Hepatocyte (in vitro differentiated cells): ENCODE data around the gene HOXB4. TPM values are rescaled to one million over a fixed set of nuclear protein-coding genes. Genes with fewer than 3 reads are reported as not detected.
"Not testable (repeated sequence)": the region's sequence is repeated elsewhere in the genome, so short reads cannot be mapped to it uniquely, and the experiment has no call there.

Experiments used
- DNase-seq: peaks from one replicate; pipeline ENCODE4 v3.0.0-alpha.2; 2016; ENCODE audit warnings: low spot score
- H2AFZ ChIP-seq: fragments of 200-600 bp; sonication (generic); 2 replicates; pipeline ENCODE4 v1.6.0; 2016; ENCODE audit warnings: antibody characterized with exemption, mild to moderate bottlenecking
- H3K27ac ChIP-seq: fragments of 200-600 bp; sonication (generic); 2 replicates; pipeline ENCODE4 v1.5.1; 2016; ENCODE audit warnings: mild to moderate bottlenecking
- H3K27me3 ChIP-seq: fragments of 200-600 bp; sonication (generic); 2 replicates; pipeline ENCODE4 v1.6.1; 2016
- H3K36me3 ChIP-seq: fragments of 200-600 bp; sonication (generic); replicated peaks from 2 replicates; pipeline ENCODE4 v1.5.1; 2016; ENCODE audit warnings: low read depth; ENCODE audit not compliant: insufficient read depth
- H3K4me1 ChIP-seq: fragments of 200-600 bp; sonication (generic); 2 replicates; pipeline ENCODE4 v1.5.1; 2016; ENCODE audit warnings: mild to moderate bottlenecking, moderate library complexity; ENCODE audit not compliant: insufficient read depth
- H3K4me2 ChIP-seq: fragments of 200-600 bp; sonication (generic); 2 replicates; pipeline ENCODE4 v1.6.0; 2016
- H3K4me3 ChIP-seq: fragments of 200-600 bp; sonication (generic); 2 replicates; pipeline ENCODE4 v1.5.1; 2016; ENCODE audit warnings: mild to moderate bottlenecking
- H3K79me2 ChIP-seq: fragments of 200-600 bp; sonication (generic); 2 replicates; pipeline ENCODE4 v1.6.0; 2017; ENCODE audit warnings: mild to moderate bottlenecking
- H3K9me2 ChIP-seq: fragments of 200-600 bp; sonication (generic); replicated peaks from 2 replicates; pipeline ENCODE4 v1.6.0; 2017; ENCODE audit warnings: mild to moderate bottlenecking; ENCODE audit not compliant: insufficient read depth
- H3K9me3 ChIP-seq: fragments of 200-600 bp; sonication (generic); 2 replicates; pipeline ENCODE4 v1.5.1; 2016; ENCODE audit warnings: low read depth, mild to moderate bottlenecking
- H4K20me1 ChIP-seq: fragments of 200-600 bp; sonication (generic); 2 replicates; pipeline ENCODE4 v1.6.0; 2016; ENCODE audit warnings: mild to moderate bottlenecking; ENCODE audit not compliant: insufficient read depth, poor library complexity, severe bottlenecking
- CTCF ChIP-seq: fragments of 200-600 bp; sonication (generic); IDR thresholded peaks from 2 replicates; pipeline ENCODE4 v1.5.1; 2016; ENCODE audit warnings: antibody characterized with exemption, mild to moderate bottlenecking; ENCODE audit not compliant: poor library complexity
- EZH2 ChIP-seq: fragments of 200-600 bp; sonication (generic); IDR thresholded peaks from 2 replicates; pipeline ENCODE4 v1.6.1; 2016; ENCODE audit warnings: antibody characterized with exemption, mild to moderate bottlenecking, borderline replicate concordance
- EZH2phosphoT487 ChIP-seq: fragments of 200-600 bp; sonication (generic); IDR thresholded peaks from one replicate; pipeline ENCODE4 v1.6.1; 2018; ENCODE audit warnings: antibody characterized with exemption, mild to moderate bottlenecking, low read depth, moderate library complexity; ENCODE audit not compliant: unreplicated experiment, severe bottlenecking
- WGBS: methylation state at CpG from one replicate; pipeline ENCODE4 v1.1.6; 2016; ENCODE audit warnings: low lambda C conversion rate; ENCODE audit errors: missing lambda C conversion rate; 5-methylcytosine and 5-hydroxymethylcytosine counted together
- polyA plus RNA-seq: library from polyadenylated mRNA; unstranded; fragments of >200 nt; fragmentation: Nextera tagmentation; extraction: Ambion mirVana; gene quantifications from 2 replicates; pipeline ENCODE4 v1.2.1, GENCODE V29; 2016
- total RNA-seq: library from RNA; depleted of rRNA; stranded (reverse); fragments of >200 nt; gene quantifications from 2 replicates; pipeline ENCODE4 v1.2.3, GENCODE V29; 2014

HOXB4 gene
- total and polyA plus RNA-seq, 2 experiments from 2014 or later = 1.8 to 2.2 TPM

DNA sequence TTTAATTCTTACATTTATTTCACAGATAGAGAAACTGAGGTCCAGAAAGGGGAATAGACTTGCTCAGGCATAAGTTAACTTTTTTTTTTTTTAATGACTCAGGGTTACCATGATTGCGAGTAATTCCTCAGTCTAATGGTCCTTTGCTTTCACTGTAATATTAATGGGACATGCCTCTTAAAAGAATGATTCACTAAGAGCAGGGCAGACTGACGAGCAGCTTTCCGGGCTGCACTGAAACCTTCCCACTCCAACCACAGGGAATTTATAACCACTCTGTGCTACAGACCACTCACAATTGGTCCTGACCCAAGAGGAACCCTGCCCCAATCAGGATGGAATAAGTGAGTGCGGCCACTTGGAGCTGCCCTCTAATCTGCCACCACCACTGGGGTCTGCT lies 39.0 kb downstream of the HOXB4 start:
- DNase-seq = no peak
- Histone ChIP-seq H3K79me2 (peaks cover 19% of the 10 kb centered on the region), H3K4me3 (no peak overlapping the region), H3K36me3 (no peaks in the 10 kb centered on the region), H2AFZ (no peak overlapping the region), H3K9me3 (no peaks in the 10 kb centered on the region), H3K4me2 (no peak overlapping the region), H3K27me3 (peaks cover 67% of the 10 kb centered on the region), H4K20me1 (no peaks in the 10 kb centered on the region), H3K9me2 (no peaks in the 10 kb centered on the region), H3K4me1 (peaks cover 4% of the 10 kb centered on the region), H3K27ac (no peak overlapping the region)
- TF ChIP-seq EZH2 (no peak), CTCF (no peak), EZH2phosphoT487 (no peak)
- WGBS = 80% methylated on average over 4 of the region's 4 CpGs

- no peak for TF ChIP-seq EZH2phosphoT487
- no peak for TF ChIP-seq CTCF
- TF ChIP-seq EZH2 = no peak
These were observed 40.8 kb downstream of the HOXB4 start for GRCh38 chr17:48537316-48537715.

DNA sequence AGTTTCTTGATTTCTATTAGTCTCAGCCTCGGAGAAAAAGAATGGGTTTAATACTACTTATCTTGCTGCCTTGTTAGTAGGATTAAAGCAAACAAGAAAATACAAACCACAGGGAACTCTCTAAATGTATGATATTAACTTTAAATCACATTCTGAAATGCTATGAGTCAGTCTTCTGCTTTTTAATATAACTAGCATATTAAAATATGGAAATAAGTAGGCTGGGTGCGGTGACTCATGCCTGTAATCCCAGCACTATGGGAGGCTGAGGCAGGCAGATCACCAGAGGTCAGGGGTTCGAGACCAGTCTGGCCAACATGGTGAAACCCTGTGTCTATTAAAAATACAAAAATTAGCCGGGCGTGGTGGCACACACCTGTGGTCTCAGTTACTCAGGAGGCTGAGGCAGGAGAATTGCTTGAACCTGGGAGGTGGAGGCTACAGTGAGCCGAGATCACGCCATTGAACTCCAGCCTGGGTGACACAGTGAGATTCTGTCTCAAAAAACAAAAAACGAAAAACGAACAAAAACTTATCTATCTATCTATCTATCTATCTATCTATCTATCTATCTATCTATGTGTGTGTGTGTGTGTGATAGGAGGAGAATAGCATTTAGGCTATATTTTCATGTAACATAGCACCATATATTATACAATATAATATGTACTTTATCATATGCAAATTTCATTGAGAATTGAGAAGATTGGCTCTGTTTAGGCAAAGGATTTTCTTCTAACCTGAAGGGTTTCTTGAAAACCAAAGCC lies 42.2 kb downstream of the HOXB4 start:
- not testable (repeated sequence) for H3K4me2 ChIP-seq
- WGBS = 95% methylated on average over 9 of the region's 9 CpGs
- H3K27me3 ChIP-seq = peaks cover 63% of the 10 kb centered on the region

More at GRCh38 chr17:48537316-48537715, 40.8 kb downstream of the HOXB4 start:
- Histone ChIP-seq H4K20me1 (no peaks in the 10 kb centered on the region), H3K27me3 (peaks cover 62% of the 10 kb centered on the region), H3K4me1 (peaks cover 4% of the 10 kb centered on the region), H3K79me2 (peaks cover 6% of the 10 kb centered on the region), H2AFZ (no peak overlapping the region), H3K9me3 (no peaks in the 10 kb centered on the region), H3K4me3 (no peak overlapping the region), H3K36me3 (no peaks in the 10 kb centered on the region), H3K9me2 (no peaks in the 10 kb centered on the region), H3K4me2 (no peak overlapping the region), H3K27ac (no peak overlapping the region)
- 84% methylated on average over 3 of the region's 3 CpGs for WGBS
- no peak for DNase-seq

DNA sequence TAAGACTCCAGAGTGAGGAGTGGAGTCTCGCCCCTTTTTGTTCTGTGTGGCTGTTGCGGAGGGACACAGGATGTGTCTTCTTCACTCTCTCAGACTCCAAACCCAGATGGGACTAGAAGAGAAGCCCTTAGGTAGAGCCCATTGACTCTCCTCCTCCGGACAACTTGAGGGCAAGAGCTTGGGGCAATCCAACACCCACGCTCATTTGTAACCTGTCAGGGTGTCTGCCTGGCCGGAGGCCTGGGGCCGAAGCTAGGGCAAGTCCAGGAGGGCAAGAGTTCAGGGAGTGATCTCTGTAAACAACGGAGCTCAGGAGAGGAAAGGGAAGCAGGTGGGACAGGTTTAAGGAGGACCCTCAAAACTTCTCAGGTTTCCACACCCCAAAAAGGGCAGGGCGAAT lies 45.9 kb downstream of the HOXB4 start:
- H3K4me1 ChIP-seq = peaks cover 5% of the 10 kb centered on the region
- no peaks in the 10 kb centered on the region for H3K79me2 ChIP-seq
- H3K36me3 ChIP-seq = no peaks in the 10 kb centered on the region
- no peak overlapping the region for H3K27ac ChIP-seq
- no peak overlapping the region for H3K4me2 ChIP-seq
- H3K27me3 ChIP-seq = peaks cover 71% of the 10 kb centered on the region
- WGBS = 65% methylated on average over 8 of the region's 8 CpGs
- no peaks in the 10 kb centered on the region for H3K9me2 ChIP-seq
- no peak for DNase-seq
- H3K4me3 ChIP-seq = no peak overlapping the region
- no peaks in the 10 kb centered on the region for H4K20me1 ChIP-seq
- no peaks in the 10 kb centered on the region for H3K9me3 ChIP-seq
- no peak overlapping the region for H2AFZ ChIP-seq
- TF ChIP-seq EZH2phosphoT487 (no peak), CTCF (no peak), EZH2 (no peak)

More for the DNA sequence above, 42.2 kb downstream of the HOXB4 start:
- H2AFZ ChIP-seq, H3K4me1 ChIP-seq, H3K36me3 ChIP-seq, H3K9me2 ChIP-seq, H4K20me1 ChIP-seq, H3K79me2 ChIP-seq, DNase-seq, H3K4me3 ChIP-seq, H3K9me3 ChIP-seq, H3K27ac ChIP-seq: not testable (repeated sequence)
